GM19328 (cell line): Measurements from ENCODE around the gene RERGL.
"Not testable (repeated sequence)": the region's sequence is repeated elsewhere in the genome, so short reads cannot be mapped to it uniquely, and the experiment has no call there.

ENCODE experiments used
- ATAC-seq: cut with Tn5 transposase; IDR thresholded peaks from one replicate; pipeline ENCODE4 v1.9.1; 2021; ENCODE audit warnings: mild to moderate bottlenecking, moderate library complexity; ENCODE audit not compliant: unreplicated experiment

The RERGL gene

GRCh38 chr12:18090093-18090492 lies at the start of gene RERGL:
RERGL (minus strand) TSS chr12:18090193; CDS start chr12:18090140, 53 bp downstream.
- no peak for ATAC-seq

GRCh38 chr12:18139254-18139653 lies 49.3 kb upstream of the RERGL start:
- no peak for ATAC-seq

- ATAC-seq: no peak
Observed at GRCh38 chr12:18135509-18135908, 45.5 kb upstream of the RERGL start.

- ATAC-seq: no peak
Observed at GRCh38 chr12:18135086-18135485, 45.1 kb upstream of the RERGL start.

GRCh38 chr12:18130851-18131250 lies 40.9 kb upstream of the RERGL start:
- no peak for ATAC-seq

GRCh38 chr12:18123707-18124106 lies 33.7 kb upstream of the RERGL start:
- no peak for ATAC-seq

GRCh38 chr12:18120899-18121298 lies 30.9 kb upstream of the RERGL start:
- ATAC-seq: no peak

- no peak for ATAC-seq
Observed at GRCh38 chr12:18108611-18109010, 18.6 kb upstream of the RERGL start.

GRCh38 chr12:18103624-18104023 lies 13.6 kb upstream of the RERGL start:
- ATAC-seq: no peak

- ATAC-seq: no peak
Observed at GRCh38 chr12:18101043-18101442, 11.1 kb upstream of the RERGL start.

GRCh38 chr12:18084080-18084479 lies 5.9 kb downstream of the RERGL start:
- no peak for ATAC-seq

- no peak for ATAC-seq
Observed at GRCh38 chr12:18079541-18080246, 10.3 kb downstream of the RERGL start.

GRCh38 chr12:18074001-18074400 lies 16.0 kb downstream of the RERGL start:
- ATAC-seq: no peak

- no peak for ATAC-seq
Observed at GRCh38 chr12:18072723-18073122, 17.3 kb downstream of the RERGL start.

GRCh38 chr12:18071336-18071735 lies 18.7 kb downstream of the RERGL start:
- no peak for ATAC-seq

GRCh38 chr12:18068355-18068754 lies 21.6 kb downstream of the RERGL start:
- ATAC-seq: no peak

- no peak for ATAC-seq
Observed at GRCh38 chr12:18066666-18067065, 23.3 kb downstream of the RERGL start.

GRCh38 chr12:18062867-18063266 lies 27.1 kb downstream of the RERGL start:
- ATAC-seq: not testable (repeated sequence)

GRCh38 chr12:18057051-18057450 lies 32.9 kb downstream of the RERGL start:
- no peak for ATAC-seq

GRCh38 chr12:18054925-18055619 lies 34.9 kb downstream of the RERGL start:
- ATAC-seq: no peak

GRCh38 chr12:18045446-18045992 lies 44.5 kb downstream of the RERGL start:
- ATAC-seq: no peak

GRCh38 chr12:18040060-18040742 lies 49.8 kb downstream of the RERGL start:
- ATAC-seq: not testable (repeated sequence)
